Activated CD8-positive, alpha-beta memory T cell treated with anti-CD3 and anti-CD28 coated beads, Interleukin-2, amount 50 U/mL, for 1 hour (primary cell): ENCODE results near the gene HNMT.

Experiments
- DNase-seq: peaks from one replicate; pipeline ENCODE4 v3.0.0-alpha.2; 2020; ENCODE audit errors: extremely low read depth

The HNMT gene

DNA sequence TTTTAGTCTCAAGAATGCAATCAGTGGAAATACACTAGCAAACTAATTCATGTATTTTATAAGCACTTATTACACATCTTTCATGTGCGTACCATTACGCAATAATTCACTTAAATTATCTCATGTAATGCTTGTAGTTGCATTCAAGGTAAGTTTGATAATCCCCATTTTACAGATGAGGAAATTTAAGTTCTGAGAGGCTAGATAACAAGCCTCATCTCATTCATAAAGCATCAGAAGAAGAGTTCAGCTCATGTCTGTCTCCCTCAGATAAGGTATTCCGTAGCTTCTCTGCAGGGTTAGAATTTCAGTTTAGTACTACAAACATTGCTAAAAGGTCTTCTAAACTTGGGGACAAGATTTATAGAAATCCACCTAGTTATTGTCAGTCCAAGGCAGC, 47.8 kb downstream of the HNMT start:
- no peak for DNase-seq

- no peak for DNase-seq
These were observed 48.7 kb downstream of the HNMT start for GRCh38 chr2:138012968-138013367.

DNA sequence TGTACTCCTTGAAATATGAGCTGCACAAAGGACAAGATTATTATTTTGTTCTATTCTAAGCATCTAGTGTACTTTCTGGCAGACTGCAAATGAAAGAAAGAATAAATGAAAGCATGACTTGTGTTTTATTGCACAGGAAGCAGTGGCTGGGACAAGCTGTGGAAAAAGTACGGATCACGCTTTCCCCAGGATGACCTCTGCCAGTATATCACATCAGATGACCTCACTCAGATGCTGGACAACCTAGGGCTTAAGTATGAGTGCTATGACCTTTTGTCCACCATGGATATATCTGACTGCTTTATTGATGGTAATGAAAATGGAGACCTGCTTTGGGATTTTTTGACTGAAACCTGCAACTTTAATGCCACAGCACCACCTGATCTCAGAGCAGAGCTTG, 49.4 kb downstream of the HNMT start:
- no peak for DNase-seq

DNA sequence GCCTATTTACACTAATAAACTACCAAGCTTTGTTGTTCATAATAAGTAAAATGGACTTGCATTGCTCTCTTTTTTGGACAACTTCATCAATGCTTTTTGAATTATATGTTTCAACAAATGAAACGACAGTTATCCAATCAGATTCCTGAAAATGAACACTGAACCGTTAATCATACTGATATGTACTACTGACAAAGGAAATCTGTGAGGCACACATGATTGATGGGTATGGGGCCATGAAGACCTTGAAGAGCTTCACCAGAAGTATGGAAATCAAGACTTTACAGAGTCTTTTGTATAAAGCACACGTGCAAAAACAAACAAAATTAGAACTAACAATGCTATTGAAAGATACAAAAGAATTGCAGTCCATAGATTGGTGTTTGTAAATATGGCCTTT, 51.2 kb downstream of the HNMT start:
- DNase-seq, result no peak

GRCh38 chr2:138016351-138017087, 52.2 kb downstream of the HNMT start:
- no peak for DNase-seq

GRCh38 chr2:138017824-138018223, 53.6 kb downstream of the HNMT start:
- DNase-seq, result no peak

GRCh38 chr2:138018866-138019688, 54.8 kb downstream of the HNMT start:
- DNase-seq, result no peak

- no peak for DNase-seq
These were observed 56.2 kb downstream of the HNMT start for GRCh38 chr2:138020432-138020831.

DNA sequence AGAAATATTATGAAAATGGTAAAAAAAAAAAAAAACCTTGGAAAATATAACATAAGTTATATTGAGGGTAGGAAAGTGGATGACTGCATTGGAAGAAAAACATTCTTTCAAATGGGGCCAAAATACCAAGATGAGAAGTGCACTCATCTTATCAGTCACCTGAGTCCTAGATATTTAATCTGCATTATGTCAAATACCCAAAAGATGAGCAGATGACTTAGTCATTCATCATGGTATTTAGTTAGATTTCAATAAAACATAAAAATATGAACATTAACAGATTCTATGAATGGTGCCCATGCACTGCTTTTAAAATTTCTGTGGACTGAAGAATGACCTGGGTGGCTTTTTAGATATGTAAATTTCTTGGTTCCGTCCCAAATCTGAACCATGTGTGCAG, 56.9 kb downstream of the HNMT start:
- DNase-seq, result no peak

DNA sequence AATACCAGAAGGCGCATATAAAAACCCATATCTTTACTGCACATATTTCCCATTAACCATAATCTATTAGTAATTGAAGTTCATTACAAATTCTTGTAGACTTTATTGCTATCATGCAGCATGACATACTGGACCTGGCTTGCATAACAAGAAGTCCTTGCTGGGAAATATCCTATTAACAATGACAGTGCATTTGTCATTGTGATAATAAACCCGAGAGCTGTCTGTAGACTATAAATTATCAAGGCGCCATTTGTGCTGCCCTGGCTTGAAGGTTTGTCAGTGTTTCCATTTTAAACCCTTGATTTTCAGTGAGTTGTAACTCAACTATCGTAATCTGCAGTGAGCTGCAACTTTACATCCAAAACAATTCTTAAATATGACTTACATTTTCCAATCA, 59.0 kb downstream of the HNMT start:
- DNase-seq, result no peak

DNA sequence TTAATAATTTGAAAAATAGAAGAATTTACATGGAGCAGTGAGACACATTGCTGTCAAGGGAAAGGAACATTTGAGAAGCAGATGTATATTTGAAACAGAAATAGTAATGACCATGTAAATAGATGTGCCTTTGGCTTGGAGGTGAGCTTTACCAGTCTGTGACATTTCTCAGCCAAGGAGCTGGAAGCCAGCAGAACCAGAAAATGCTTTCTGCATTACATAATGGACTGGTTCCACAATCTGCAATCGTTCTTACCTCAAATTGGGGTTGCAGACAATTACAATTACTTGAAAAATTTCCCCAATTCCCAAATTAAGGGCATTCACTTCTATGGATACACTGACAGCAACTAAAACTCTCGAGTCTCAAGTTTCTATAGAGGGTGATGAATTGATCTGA, 59.7 kb downstream of the HNMT start:
- DNase-seq, result no peak

DNA sequence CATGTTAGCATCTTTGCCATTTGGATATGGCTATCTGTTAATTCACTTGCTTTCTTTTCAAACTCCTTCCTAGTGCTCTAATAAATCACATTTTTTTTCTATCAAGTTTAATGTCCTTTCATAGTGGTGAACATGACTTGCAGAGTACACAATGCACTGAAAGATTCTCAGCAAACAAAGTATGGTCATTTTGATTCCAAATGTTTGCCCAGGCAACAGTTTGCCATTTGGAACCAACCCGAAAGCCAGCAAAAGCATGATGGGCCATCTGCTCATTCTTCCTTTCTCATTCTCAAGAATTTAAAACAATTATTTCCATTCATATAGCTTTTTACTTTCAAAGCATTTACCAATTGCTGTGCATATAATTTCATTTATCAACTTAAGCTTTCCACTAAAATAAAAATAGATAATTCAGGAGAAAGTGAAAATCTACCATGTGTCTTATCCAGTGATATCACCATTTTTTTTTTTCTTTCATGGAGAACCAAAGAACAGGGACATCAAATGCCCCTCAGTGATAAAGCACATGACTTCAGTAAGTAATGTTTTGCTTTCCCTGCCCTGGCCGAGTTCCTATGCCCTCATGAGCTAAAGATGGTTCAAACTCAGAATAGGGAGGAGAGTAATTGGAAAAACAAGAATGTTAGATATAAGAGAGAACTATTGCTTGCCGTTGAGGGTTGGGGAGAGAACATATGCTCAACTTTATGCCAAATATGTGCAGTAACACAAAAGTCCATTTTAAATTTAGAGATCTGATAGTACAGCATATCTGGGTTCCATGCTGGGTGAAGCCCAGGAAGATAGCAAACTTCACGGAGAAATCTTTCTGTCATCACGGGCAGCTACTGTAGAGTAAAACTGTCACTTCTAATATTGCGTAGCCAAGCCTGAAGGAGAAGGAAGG, 62.1 kb downstream of the HNMT start:
- DNase-seq, result no peak

DNA sequence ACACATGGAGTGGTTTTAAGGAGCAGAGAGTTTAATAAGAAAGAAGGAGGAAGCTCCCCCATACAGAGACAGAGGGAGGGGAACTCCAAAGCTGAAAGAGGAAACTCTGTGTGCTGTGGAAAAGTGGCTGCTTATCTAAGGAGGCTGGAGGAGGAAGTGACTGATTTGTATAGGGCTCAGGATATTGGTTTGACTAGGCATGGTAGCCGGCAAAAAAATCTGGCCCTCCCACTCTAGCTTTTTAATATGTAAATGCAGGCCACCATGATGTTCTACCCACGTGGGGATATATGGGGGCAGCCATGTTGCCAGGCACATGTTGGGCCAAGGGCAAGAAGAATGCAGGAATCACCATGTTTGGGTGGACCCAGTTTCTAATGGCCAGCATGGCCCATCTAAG, 64.3 kb downstream of the HNMT start:
- DNase-seq, result no peak

- DNase-seq, result no peak
These were observed 65.0 kb downstream of the HNMT start for GRCh38 chr2:138029276-138029675.

DNA sequence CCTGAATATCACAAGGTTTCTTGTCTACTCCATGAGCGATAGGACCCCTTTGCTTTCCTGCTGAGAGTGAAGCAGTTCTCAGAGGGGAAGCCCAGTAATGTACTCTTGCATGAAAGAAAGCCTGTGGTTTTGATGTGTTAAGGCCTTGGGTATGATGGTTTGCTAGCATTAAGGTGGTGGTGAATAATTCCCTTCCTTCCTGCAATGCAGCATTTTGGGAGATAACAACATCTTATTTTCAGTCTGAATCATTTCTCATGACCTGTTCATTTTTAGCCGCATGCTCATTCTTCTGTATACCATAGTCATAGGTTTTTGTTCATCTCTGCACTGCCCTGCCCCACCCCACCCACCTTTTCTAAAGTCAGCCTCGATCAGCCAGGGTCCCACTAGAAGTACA, 66.2 kb downstream of the HNMT start:
- no peak for DNase-seq

DNA sequence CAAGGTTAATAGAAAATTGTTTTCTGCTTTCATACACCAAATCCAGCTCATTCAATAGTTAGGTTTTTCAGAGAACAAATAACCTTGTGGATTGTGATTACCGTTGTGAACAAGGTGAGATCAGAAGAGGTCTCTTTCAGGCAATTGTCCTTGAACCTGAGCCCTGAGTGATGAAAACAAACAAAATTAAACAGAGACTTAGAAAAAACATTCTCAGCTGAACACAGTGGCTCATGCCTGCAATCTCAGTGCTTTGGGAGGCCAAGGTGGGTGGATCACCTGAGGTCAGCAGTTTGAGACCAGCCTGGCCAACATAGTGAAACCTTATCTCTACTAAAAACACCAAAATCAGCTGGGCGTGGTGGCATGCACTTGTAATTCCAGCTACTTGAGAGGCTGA, 68.1 kb downstream of the HNMT start:
- no peak for DNase-seq

DNA sequence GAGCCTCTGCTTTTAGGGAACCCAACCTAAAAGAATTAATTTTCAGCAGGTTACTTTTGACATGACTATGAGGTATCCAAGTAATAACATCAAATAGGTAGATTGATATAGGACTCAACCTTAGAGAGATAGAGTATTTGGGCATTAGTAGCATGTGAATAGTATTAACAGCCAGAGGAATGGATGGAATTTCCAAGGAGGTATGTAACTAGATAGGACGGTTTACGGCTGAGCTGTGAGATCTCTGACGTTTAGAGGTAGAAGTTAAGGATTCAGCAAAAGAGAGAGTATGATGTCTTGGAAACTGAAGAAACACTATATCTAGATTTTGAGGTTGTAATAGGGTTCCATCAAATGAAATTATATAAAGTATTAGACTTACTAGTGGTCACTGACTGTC, 70.3 kb downstream of the HNMT start:
- DNase-seq, result no peak

DNA sequence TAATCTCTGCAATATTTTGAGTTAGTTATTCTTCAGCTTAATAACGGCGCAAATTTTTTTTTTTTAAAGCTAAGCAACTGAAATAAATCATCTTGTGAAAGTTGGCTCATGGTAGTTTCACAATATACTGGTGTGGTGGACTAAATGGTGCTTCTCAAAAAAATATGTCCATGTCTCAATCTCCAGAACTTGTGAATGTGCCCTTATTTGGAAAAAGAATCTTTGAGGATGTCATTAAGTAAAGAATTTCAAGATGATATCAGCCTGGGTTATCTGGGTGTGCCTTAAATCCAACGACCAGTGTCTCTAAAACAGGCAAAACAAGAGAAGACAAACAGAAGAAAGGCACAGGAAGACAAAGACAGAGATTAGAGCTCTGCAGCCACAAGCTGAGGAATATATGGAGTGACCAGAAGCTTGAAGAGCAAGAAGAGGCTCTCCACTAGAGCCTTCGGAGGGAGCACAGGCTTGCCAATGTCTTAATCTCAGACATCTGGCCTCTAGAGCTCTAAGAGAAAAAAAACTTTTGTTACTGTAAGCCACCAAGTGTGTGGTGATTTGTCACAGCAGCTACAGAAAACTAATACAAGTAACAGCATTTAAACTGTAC, 71.4 kb downstream of the HNMT start:
- DNase-seq, result no peak

GRCh38 chr2:138036522-138036921, 72.2 kb downstream of the HNMT start:
- no peak for DNase-seq

DNA sequence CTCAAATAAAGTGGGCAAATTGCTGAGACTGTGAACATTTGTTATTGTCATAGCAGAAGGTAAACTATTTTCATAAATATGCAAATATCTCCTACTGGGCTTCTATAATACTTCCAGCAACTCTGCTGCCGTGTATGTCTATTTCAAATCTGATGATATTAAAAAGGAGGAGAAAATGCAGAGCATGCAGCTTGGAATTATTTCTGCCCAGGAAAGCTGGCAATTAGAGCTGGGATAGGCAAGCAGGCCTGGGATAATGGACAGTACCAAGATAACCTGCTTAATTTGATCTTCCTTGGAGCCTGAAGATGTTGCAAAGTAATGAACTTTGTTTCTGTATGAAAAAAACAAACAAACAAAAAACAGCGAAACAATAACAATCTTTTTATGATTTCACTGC, 72.8 kb downstream of the HNMT start:
- no peak for DNase-seq

DNA sequence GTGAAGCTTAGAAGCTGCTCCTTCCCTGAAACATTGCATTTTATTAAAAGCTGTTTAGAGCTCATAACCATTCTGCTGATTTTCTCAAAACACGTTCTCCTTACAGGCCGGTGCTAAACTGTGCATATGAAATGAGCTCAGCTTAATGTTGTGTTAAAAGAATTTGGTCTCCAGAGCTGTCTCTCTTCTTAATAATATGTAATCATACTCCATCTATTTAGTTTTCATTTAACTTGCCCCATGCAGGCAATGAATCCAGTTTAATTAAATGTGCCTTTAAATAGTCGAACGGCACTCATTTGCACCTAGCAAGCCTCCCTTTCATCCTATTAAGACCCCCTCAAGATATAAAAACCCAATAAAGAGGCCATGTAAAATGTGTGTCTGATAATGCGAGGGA, 76.3 kb downstream of the HNMT start:
- DNase-seq, result no peak

- no peak for DNase-seq
These were observed 78.0 kb downstream of the HNMT start for GRCh38 chr2:138042311-138042710.
